ENCODE measurements around the gene PRODH. TPM values are rescaled to one million over a fixed set of nuclear protein-coding genes. Genes with fewer than 3 reads are reported as not detected.
"Not testable (repeated sequence)": the region's sequence is repeated elsewhere in the genome, so short reads cannot be mapped to it uniquely, and the experiment has no call there.

The PRODH gene
- total RNA-seq, 2 donors from 2014 or later = 65.1 to 67.5 TPM

DNA sequence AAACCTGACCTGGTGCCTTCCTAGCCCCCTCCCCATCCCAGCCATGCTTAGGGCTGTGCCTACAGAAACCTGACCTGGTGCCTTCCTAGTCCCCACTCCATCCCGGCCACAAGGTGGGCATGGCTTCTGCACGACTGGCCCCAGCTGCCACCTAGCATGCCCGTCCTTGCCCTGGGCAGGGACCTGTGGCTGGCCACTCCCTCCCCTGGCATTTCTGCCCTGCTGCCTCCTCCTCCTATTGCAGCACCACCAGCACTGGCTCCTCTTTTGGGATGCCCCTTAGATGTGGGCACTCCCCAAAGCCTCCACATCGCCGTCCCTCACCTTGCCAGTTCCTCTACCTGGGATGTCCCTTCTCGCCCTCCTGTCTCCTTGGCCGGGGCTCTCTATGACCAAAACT is 1.4 kb downstream of the PRODH start:
- not testable (repeated sequence) for H3K9ac ChIP-seq (ENCODE audit: extremely low read depth, low read length, poor library complexity, severe bottlenecking); H3K36me3 Mint-ChIP-seq (ENCODE audit: low read depth); H3K4me1 ChIP-seq (ENCODE audit: control insufficient read depth, insufficient read depth, low read length); H3K27ac ChIP-seq (ENCODE audit: low read depth, low read length); H3K4me3 ChIP-seq (ENCODE audit: low read length); H3K4me1 Mint-ChIP-seq; H3K27me3 ChIP-seq (ENCODE audit: control insufficient read depth, insufficient read depth, low read length, poor library complexity, severe bottlenecking); H3K27ac Mint-ChIP-seq; H3K9me3 ChIP-seq (ENCODE audit: control insufficient read depth, low read length); H3K9me3 Mint-ChIP-seq; H3K36me3 ChIP-seq (ENCODE audit: control insufficient read depth, insufficient read depth, low read length); H3K4me3 Mint-ChIP-seq; H3K27me3 Mint-ChIP-seq (ENCODE audit: insufficient read depth); DNase-seq
- no CpG with 5 or more reads among the region's 7 CpGs for WGBS, 2 experiments (ENCODE audit: insufficient coverage in 1 of 2, insufficient read length in 1 of 2)

DNA sequence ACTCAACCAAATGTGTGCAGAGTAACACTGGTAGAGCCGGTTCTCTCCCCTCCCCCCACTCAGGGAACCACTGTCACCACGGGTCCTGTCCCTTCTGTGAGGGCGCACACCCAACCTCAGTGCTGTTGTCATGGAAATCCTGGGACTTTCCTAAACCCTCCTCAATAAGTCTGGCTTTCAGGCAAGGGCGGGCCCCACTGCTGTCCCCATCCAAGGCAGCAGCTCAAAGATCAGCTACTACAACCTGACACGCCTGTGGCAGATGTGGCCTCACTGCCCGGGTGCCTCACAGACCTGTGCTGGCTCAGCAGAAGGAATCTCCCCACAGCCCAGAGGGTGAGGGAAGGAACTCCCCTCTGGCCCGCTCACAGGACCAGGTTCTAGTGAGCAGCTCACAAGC is 2.2 kb downstream of the PRODH start:
- no peak overlapping the region for H3K27ac Mint-ChIP-seq
- Histone ChIP-seq H3K36me3 (ENCODE audit: control insufficient read depth, insufficient read depth, low read length) (no peaks in the 10 kb centered on the region), H3K27ac (ENCODE audit: low read depth, low read length) (no peak overlapping the region), H3K27me3 (ENCODE audit: control insufficient read depth, insufficient read depth, low read length, poor library complexity, severe bottlenecking) (no peaks in the 10 kb centered on the region), H3K4me1 (ENCODE audit: control insufficient read depth, insufficient read depth, low read length) (no peaks in the 10 kb centered on the region), H3K9me3 (ENCODE audit: control insufficient read depth, low read length) (no peaks in the 10 kb centered on the region), H3K9ac (ENCODE audit: extremely low read depth, low read length, poor library complexity, severe bottlenecking) (no peak overlapping the region), H3K4me3 (ENCODE audit: low read length) (no peak overlapping the region)
- no peak overlapping the region for H3K4me3 Mint-ChIP-seq
- TF ChIP-seq, protein P1, sequence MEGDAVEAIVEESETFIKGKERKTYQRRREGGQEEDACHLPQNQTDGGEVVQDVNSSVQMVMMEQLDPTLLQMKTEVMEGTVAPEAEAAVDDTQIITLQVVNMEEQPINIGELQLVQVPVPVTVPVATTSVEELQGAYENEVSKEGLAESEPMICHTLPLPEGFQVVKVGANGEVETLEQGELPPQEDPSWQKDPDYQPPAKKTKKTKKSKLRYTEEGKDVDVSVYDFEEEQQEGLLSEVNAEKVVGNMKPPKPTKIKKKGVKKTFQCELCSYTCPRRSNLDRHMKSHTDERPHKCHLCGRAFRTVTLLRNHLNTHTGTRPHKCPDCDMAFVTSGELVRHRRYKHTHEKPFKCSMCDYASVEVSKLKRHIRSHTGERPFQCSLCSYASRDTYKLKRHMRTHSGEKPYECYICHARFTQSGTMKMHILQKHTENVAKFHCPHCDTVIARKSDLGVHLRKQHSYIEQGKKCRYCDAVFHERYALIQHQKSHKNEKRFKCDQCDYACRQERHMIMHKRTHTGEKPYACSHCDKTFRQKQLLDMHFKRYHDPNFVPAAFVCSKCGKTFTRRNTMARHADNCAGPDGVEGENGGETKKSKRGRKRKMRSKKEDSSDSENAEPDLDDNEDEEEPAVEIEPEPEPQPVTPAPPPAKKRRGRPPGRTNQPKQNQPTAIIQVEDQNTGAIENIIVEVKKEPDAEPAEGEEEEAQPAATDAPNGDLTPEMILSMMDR (conservative IDR thresholded peaks at IDR 0.05) = no peak
- H3K27me3 Mint-ChIP-seq (ENCODE audit: insufficient read depth) = no peaks in the 10 kb centered on the region
- DNase-seq = no peak
- WGBS, 2 experiments (ENCODE audit: insufficient coverage in 1 of 2, insufficient read length in 1 of 2) = no CpG with 5 or more reads among the region's 7 CpGs
- H3K9me3 Mint-ChIP-seq = no peaks in the 10 kb centered on the region
- no peaks in the 10 kb centered on the region for H3K36me3 Mint-ChIP-seq (ENCODE audit: low read depth)
- H3K4me1 Mint-ChIP-seq = no peaks in the 10 kb centered on the region

DNA sequence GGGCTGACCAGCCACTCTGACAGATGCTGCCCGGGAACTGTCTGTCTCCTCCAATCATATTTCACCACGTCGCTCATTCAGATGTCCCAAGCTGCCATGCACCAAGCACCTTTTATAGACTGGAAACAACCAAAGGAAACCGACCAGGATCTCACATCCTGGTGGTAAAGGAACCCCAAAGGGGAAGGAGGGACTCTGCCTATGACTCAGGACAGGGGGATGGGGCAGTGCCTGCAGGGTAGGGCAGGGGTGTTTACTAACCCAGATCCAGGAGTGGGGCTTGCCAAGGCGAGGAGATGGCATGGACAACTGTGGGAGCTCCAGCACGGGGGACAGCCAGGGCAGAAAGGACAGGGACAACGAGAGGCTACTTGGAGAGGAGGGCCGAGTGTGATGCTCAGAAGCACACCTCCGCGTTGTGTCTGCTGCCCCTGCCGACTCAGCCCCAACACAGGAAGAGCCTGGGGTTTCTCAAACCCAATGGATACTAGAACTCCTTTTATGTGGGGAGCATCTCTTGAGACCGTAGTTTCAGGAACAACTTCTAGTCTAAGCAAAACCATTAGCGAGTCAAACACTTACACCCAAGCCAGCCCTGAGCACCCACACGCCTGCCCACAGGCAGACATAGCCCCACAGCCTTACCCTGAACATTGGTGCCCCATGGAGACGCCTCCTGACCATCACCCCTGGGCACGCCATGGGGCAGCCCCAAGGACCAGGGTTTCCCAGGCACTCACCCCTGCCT is 4.0 kb downstream of the PRODH start:
- H3K27ac ChIP-seq (ENCODE audit: low read depth, low read length) = no peak overlapping the region
- DNase-seq = no peak
- TF ChIP-seq, protein P1 (conservative IDR thresholded peaks at IDR 0.05) = no peak
- Mint-ChIP-seq H3K4me1 (no peaks in the 10 kb centered on the region), H3K36me3 (ENCODE audit: low read depth) (no peaks in the 10 kb centered on the region), H3K27ac (no peak overlapping the region), H3K4me3 (no peak overlapping the region), H3K27me3 (ENCODE audit: insufficient read depth) (no peaks in the 10 kb centered on the region), H3K9me3 (no peaks in the 10 kb centered on the region)
- no peak overlapping the region for H3K9ac ChIP-seq (ENCODE audit: extremely low read depth, low read length, poor library complexity, severe bottlenecking)
- no peaks in the 10 kb centered on the region for H3K4me1 ChIP-seq (ENCODE audit: control insufficient read depth, insufficient read depth, low read length)
- no peaks in the 10 kb centered on the region for H3K36me3 ChIP-seq (ENCODE audit: control insufficient read depth, insufficient read depth, low read length)
- no peak overlapping the region for H3K4me3 ChIP-seq (ENCODE audit: low read length)
- no peaks in the 10 kb centered on the region for H3K27me3 ChIP-seq (ENCODE audit: control insufficient read depth, insufficient read depth, low read length, poor library complexity, severe bottlenecking)
- no peaks in the 10 kb centered on the region for H3K9me3 ChIP-seq (ENCODE audit: control insufficient read depth, low read length)
- no CpG with 5 or more reads among the region's 16 CpGs for WGBS, 2 experiments (ENCODE audit: insufficient coverage in 1 of 2, insufficient read length in 1 of 2)

DNA sequence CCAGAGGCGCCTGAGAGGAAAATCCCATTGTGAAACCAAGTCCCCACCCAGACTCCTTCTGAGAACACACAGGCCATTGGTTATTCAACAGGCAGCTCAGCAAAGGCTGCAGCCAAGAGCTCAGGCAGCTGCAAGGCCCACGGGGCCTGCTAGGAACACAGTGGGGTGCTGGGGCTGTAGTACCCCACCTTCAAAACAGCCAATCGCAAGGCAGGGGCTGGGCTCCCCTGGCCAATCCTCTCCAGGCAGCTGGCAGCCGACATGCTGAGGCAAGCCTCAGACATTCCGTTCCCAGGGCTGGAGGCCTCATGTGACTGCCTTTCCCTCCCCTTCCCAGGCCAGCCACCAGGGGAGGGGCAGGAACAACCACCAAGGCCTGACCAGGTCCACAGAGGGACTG is 6.6 kb downstream of the PRODH start:
- no CpG with 5 or more reads among the region's 5 CpGs for WGBS, 2 experiments (ENCODE audit: insufficient coverage in 1 of 2, insufficient read length in 1 of 2)
- TF ChIP-seq, protein P1 (conservative IDR thresholded peaks at IDR 0.05) = no peak
- H3K4me1 Mint-ChIP-seq = no peaks in the 10 kb centered on the region
- no peaks in the 10 kb centered on the region for H3K9me3 Mint-ChIP-seq
- H3K27ac Mint-ChIP-seq = no peak overlapping the region
- Histone ChIP-seq H3K27ac (ENCODE audit: low read depth, low read length) (no peak overlapping the region), H3K9me3 (ENCODE audit: control insufficient read depth, low read length) (no peaks in the 10 kb centered on the region), H3K9ac (ENCODE audit: extremely low read depth, low read length, poor library complexity, severe bottlenecking) (no peak overlapping the region), H3K4me1 (ENCODE audit: control insufficient read depth, insufficient read depth, low read length) (no peaks in the 10 kb centered on the region), H3K4me3 (ENCODE audit: low read length) (no peak overlapping the region), H3K36me3 (ENCODE audit: control insufficient read depth, insufficient read depth, low read length) (no peaks in the 10 kb centered on the region), H3K27me3 (ENCODE audit: control insufficient read depth, insufficient read depth, low read length, poor library complexity, severe bottlenecking) (no peaks in the 10 kb centered on the region)
- no peaks in the 10 kb centered on the region for H3K36me3 Mint-ChIP-seq (ENCODE audit: low read depth)
- H3K4me3 Mint-ChIP-seq = no peak overlapping the region
- H3K27me3 Mint-ChIP-seq (ENCODE audit: insufficient read depth) = no peaks in the 10 kb centered on the region
- no peak for DNase-seq

All from endodermal cell (in vitro differentiated cells).